ENCODE results near the gene CEP72. TPM values are rescaled to one million over a fixed set of nuclear protein-coding genes. Genes with fewer than 3 reads are reported as not detected.

CEP72 gene
- total RNA-seq, 6 experiments from 2014 or later = 2.9 to 5.0 (median 4.0) TPM

GRCh38 chr5:671459-672328, 59.6 kb downstream of the CEP72 start:
- Mint-ChIP-seq H3K27ac (no peak overlapping the region), H3K4me3 (no peak overlapping the region), H3K27me3 (ENCODE audit: insufficient read depth) (peaks cover 3% of the 10 kb centered on the region), H3K36me3 (ENCODE audit: low read depth) (peaks cover 5% of the 10 kb centered on the region; the same call in 1 of the 2 replicates), H3K9me3 (no peaks in the 10 kb centered on the region), H3K4me1 (ENCODE audit: low read depth) (peaks cover 9% of the 10 kb centered on the region)
- peak; percentile 94 for TF ChIP-seq CTCF (IDR thresholded peaks at IDR 0.05)
- peak; percentile 49 for DNase-seq

GRCh38 chr5:672329-673160, 60.4 kb downstream of the CEP72 start:
- Mint-ChIP-seq H3K27me3 (ENCODE audit: insufficient read depth) (peaks cover 3% of the 10 kb centered on the region), H3K27ac (peak overlapping the region; percentile 93), H3K9me3 (no peaks in the 10 kb centered on the region), H3K36me3 (ENCODE audit: low read depth) (peaks cover 1% of the 10 kb centered on the region; the same call in 1 of the 2 replicates), H3K4me3 (peak overlapping the region; percentile 71), H3K4me1 (ENCODE audit: low read depth) (peaks cover 9% of the 10 kb centered on the region)
- no peak for TF ChIP-seq CTCF (IDR thresholded peaks at IDR 0.05)
- peak; percentile 94 for DNase-seq

GRCh38 chr5:673161-673830, 61.2 kb downstream of the CEP72 start:
- peak overlapping the region; percentile 71 for H3K4me3 Mint-ChIP-seq
- no peak for TF ChIP-seq CTCF (IDR thresholded peaks at IDR 0.05)
- peaks cover 9% of the 10 kb centered on the region for H3K4me1 Mint-ChIP-seq (ENCODE audit: low read depth)
- no peak for DNase-seq
- H3K27ac Mint-ChIP-seq = peak overlapping the region; percentile 93
- no peaks in the 10 kb centered on the region for H3K9me3 Mint-ChIP-seq
- no peaks in the 10 kb centered on the region for H3K36me3 Mint-ChIP-seq (ENCODE audit: low read depth)
- peaks cover 3% of the 10 kb centered on the region for H3K27me3 Mint-ChIP-seq (ENCODE audit: insufficient read depth)

GRCh38 chr5:673831-674629, 61.9 kb downstream of the CEP72 start:
- Mint-ChIP-seq H3K4me3 (no peak overlapping the region), H3K9me3 (no peaks in the 10 kb centered on the region), H3K27me3 (ENCODE audit: insufficient read depth) (peaks cover 3% of the 10 kb centered on the region), H3K27ac (no peak overlapping the region), H3K36me3 (ENCODE audit: low read depth) (no peaks in the 10 kb centered on the region), H3K4me1 (ENCODE audit: low read depth) (peaks cover 9% of the 10 kb centered on the region)
- no peak for TF ChIP-seq CTCF (IDR thresholded peaks at IDR 0.05)
- no peak for DNase-seq

- Mint-ChIP-seq H3K27me3 (ENCODE audit: insufficient read depth) (peaks cover 3% of the 10 kb centered on the region), H3K4me1 (ENCODE audit: low read depth) (peaks cover 9% of the 10 kb centered on the region), H3K4me3 (no peak overlapping the region), H3K27ac (no peak overlapping the region), H3K9me3 (no peaks in the 10 kb centered on the region), H3K36me3 (ENCODE audit: low read depth) (no peaks in the 10 kb centered on the region)
- no peak for DNase-seq
- TF ChIP-seq CTCF (IDR thresholded peaks at IDR 0.05) = no peak
Observed at GRCh38 chr5:674630-675011, 62.5 kb downstream of the CEP72 start.

Measured in HFFc6 (cell line).